SK-N-SH treated with all-trans-retinoic acid at 6 μM for 48 hours (cell line): ENCODE results near the gene ABHD17B.

Source experiments
- ATAC-seq: fragments of 200-7000 bp; cut with Tn5 transposase; 3 replicates; pipeline ENCODE4 v1.9.1; 2020; ENCODE audit warnings: mild to moderate bottlenecking, moderate library complexity
- ARNTL ChIP-seq: fragments of 450-650 bp; formaldehyde crosslinking; IDR thresholded peaks from 2 replicates; pipeline ENCODE4 v1.5.0; 2020; ENCODE audit warnings: low read depth, mild to moderate bottlenecking, moderate library complexity, borderline replicate concordance
- BACH2 ChIP-seq: fragments of 250-450 bp; sonication (Bioruptor Pico); IDR thresholded peaks from 2 replicates; pipeline ENCODE4 v1.9.0; 2021; ENCODE audit warnings: mild to moderate bottlenecking, borderline replicate concordance
- CSDC2 ChIP-seq: fragments of 250-450 bp; sonication (Bioruptor Pico); IDR thresholded peaks from 2 replicates; pipeline ENCODE4 v1.5.0; 2020; ENCODE audit warnings: mild to moderate bottlenecking, moderate library complexity
- ESRRG ChIP-seq: fragments of 250-450 bp; sonication (Bioruptor Pico); IDR thresholded peaks from 2 replicates; pipeline ENCODE4 v1.6.1; 2021; ENCODE audit warnings: mild to moderate bottlenecking
- GLIS3 ChIP-seq: fragments of 250-450 bp; sonication (Bioruptor Pico); IDR thresholded peaks from 2 replicates; pipeline ENCODE4 v1.5.0; 2020; ENCODE audit warnings: mild to moderate bottlenecking, moderate library complexity
- ISL1 ChIP-seq: fragments of 250-450 bp; sonication (Bioruptor Pico); IDR thresholded peaks from 2 replicates; pipeline ENCODE4 v2.1.2; 2022; ENCODE audit warnings: mild to moderate bottlenecking, moderate library complexity
- PPARA ChIP-seq: fragments of 250-450 bp; sonication (Bioruptor Pico); IDR thresholded peaks from 2 replicates; pipeline ENCODE4 v1.5.0; 2020; ENCODE audit warnings: mild to moderate bottlenecking, borderline replicate concordance
- RARB ChIP-seq: fragments of 250-450 bp; sonication (Bioruptor Pico); IDR thresholded peaks from 2 replicates; pipeline ENCODE4 v1.8.0; 2021; ENCODE audit warnings: mild to moderate bottlenecking, moderate library complexity
- SNAI2 ChIP-seq: fragments of 250-450 bp; sonication (Bioruptor Pico); IDR thresholded peaks from 2 replicates; pipeline ENCODE4 v1.5.0; 2020; ENCODE audit warnings: mild to moderate bottlenecking, moderate library complexity
- TCF4 ChIP-seq: fragments of 250-450 bp; sonication (Bioruptor Pico); IDR thresholded peaks from 2 replicates; pipeline ENCODE4 v1.8.0; 2021; ENCODE audit warnings: mild to moderate bottlenecking, moderate library complexity, borderline replicate concordance
- TOX ChIP-seq: fragments of 250-450 bp; sonication (Bioruptor Pico); IDR thresholded peaks from 2 replicates; pipeline ENCODE4 v1.8.0; 2021; ENCODE audit warnings: mild to moderate bottlenecking, moderate library complexity, borderline replicate concordance
- ZC3H10 ChIP-seq: fragments of 250-450 bp; sonication (Bioruptor Pico); IDR thresholded peaks from 2 replicates; pipeline ENCODE4 v1.5.1; 2021; ENCODE audit warnings: mild to moderate bottlenecking, moderate library complexity
- ZFP3 ChIP-seq: fragments of 250-450 bp; sonication (Bioruptor Pico); IDR thresholded peaks from 2 replicates; pipeline ENCODE4 v1.5.0; 2020; ENCODE audit warnings: mild to moderate bottlenecking, moderate library complexity
- ZFP30 ChIP-seq: fragments of 450-650 bp; formaldehyde crosslinking; IDR thresholded peaks from 2 replicates; pipeline ENCODE4 v1.5.0; 2022; ENCODE audit warnings: mild to moderate bottlenecking, moderate library complexity
- TF ChIP-seq, protein P1 (sequence below): fragments of 250-450 bp; sonication (Bioruptor Pico); IDR thresholded peaks from 2 replicates; pipeline ENCODE4 v1.5.1; 2021; ENCODE audit warnings: mild to moderate bottlenecking, moderate library complexity
- TF ChIP-seq, protein P2 (sequence below): fragments of 250-450 bp; sonication (Bioruptor Pico); IDR thresholded peaks from 2 replicates; pipeline ENCODE4 v1.8.0; 2020; ENCODE audit warnings: mild to moderate bottlenecking, moderate library complexity, borderline replicate concordance
- TF ChIP-seq, protein P3 (sequence below): fragments of 250-450 bp; sonication (Bioruptor Pico); IDR thresholded peaks from 2 replicates; pipeline ENCODE4 v1.5.1; 2020; ENCODE audit warnings: low read depth, mild to moderate bottlenecking, moderate library complexity
- TF ChIP-seq, protein P4 (sequence below): fragments of 250-450 bp; sonication (Bioruptor Pico); IDR thresholded peaks from 2 replicates; pipeline ENCODE4 v1.8.0; 2021; ENCODE audit warnings: low read depth, mild to moderate bottlenecking, moderate library complexity, borderline replicate concordance
- TF ChIP-seq, protein P5 (sequence below): fragments of 250-450 bp; sonication (Bioruptor Pico); IDR thresholded peaks from 2 replicates; pipeline ENCODE4 v1.5.0; 2020; ENCODE audit warnings: mild to moderate bottlenecking, moderate library complexity

ABHD17B gene

DNA sequence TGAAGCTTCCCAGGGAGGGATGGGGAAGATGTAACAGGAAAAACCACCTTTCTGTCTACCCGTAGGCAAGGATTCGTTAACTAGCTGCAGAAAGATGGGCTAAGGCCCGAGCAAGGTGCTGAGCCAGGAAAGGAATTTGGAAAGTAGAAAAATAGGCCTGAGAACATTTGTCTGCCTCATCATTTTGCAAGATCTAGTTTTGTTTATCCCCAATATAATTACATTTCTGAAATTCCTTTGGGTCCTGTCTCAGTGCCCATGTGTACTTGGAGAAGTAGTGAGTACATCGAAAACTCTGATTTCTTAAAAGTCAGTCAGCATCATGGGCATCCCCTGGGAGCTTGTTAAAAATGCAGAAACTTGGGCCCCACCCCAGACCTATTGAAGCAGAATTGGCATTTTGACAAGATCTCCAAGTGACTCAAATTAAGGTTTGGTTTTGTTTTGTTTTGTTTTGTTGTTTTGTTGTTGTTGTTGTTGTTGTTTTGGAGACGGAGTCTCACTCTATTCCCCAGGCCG lies 90.5 kb downstream of the ABHD17B start (continued):
- TF ChIP-seq, protein P1, sequence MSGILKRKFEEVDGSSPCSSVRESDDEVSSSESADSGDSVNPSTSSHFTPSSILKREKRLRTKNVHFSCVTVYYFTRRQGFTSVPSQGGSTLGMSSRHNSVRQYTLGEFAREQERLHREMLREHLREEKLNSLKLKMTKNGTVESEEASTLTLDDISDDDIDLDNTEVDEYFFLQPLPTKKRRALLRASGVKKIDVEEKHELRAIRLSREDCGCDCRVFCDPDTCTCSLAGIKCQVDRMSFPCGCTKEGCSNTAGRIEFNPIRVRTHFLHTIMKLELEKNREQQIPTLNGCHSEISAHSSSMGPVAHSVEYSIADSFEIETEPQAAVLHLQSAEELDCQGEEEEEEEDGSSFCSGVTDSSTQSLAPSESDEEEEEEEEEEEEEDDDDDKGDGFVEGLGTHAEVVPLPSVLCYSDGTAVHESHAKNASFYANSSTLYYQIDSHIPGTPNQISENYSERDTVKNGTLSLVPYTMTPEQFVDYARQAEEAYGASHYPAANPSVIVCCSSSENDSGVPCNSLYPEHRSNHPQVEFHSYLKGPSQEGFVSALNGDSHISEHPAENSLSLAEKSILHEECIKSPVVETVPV (CRISPR knock-in tag), result no peak
- TF ChIP-seq SNAI2 (CRISPR knock-in tag), result no peak

DNA sequence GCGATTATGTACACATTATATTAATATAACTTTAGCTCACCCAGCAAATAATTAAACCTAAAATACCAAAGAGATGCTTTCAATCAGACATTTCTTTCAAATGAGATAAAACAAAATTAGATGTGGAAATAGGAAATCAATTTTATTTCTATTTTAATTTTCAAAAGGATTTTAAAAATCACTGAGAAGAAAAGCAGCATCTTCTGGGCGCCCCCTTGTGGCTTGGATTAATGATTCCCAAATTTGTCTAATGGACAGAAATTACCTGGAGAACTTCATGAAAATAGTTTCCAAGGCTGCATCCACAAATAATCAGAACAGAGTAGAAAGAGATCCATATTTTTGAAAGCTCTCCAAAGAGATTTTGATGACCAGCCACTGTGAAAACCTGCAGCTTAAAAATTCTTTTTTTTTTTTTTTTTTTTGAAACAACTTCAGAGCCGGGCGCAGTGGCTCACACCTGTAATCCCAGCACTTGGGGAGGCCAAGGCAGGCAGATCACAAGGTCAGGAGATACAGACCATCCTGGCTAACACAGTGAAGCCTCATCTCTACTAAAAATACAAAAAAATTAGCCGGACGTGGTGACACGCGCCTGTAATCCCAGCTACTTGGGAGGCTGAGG lies 91.8 kb downstream of the ABHD17B start:
- no peak; the same call in 2 of the 3 replicates for ATAC-seq

DNA sequence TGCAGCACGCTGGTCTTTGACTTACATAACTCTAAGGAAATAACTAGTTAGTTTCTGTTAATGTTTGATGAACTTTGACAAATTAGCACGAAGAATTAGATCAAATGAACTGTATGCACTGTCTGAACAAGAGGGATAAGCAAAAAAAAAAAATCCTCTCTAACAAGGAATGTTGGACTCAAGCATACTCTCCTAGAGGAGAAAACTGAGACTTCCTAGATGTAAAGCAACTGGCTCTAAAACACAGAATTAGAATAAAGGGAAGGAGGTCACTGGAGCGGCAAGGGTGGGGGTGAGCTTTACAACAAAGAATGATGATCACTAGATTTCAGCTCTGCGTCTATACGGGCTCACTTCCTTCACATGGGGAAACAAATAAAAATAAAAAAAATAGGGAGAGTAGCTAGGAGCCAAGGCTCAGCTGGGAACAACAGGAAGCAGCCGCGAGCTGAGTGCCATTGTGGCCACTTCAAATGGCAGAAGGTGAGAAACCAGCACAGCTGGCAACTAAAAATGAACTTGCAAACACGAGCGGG lies 94.0 kb downstream of the ABHD17B start:
- ATAC-seq, result no peak
- no peak for TF ChIP-seq GLIS3 (CRISPR knock-in tag)
- no peak for TF ChIP-seq ZFP3 (CRISPR knock-in tag)
- no peak for TF ChIP-seq TCF4 (CRISPR knock-in tag)
- no peak for TF ChIP-seq SNAI2 (CRISPR knock-in tag)
- no peak for TF ChIP-seq ESRRG
- TF ChIP-seq BACH2, result no peak
- no peak for TF ChIP-seq CSDC2 (CRISPR knock-in tag)
- no peak for TF ChIP-seq ISL1 (CRISPR knock-in tag)
- TF ChIP-seq ZFP30 (CRISPR knock-in tag), result no peak
- TF ChIP-seq, protein P2, sequence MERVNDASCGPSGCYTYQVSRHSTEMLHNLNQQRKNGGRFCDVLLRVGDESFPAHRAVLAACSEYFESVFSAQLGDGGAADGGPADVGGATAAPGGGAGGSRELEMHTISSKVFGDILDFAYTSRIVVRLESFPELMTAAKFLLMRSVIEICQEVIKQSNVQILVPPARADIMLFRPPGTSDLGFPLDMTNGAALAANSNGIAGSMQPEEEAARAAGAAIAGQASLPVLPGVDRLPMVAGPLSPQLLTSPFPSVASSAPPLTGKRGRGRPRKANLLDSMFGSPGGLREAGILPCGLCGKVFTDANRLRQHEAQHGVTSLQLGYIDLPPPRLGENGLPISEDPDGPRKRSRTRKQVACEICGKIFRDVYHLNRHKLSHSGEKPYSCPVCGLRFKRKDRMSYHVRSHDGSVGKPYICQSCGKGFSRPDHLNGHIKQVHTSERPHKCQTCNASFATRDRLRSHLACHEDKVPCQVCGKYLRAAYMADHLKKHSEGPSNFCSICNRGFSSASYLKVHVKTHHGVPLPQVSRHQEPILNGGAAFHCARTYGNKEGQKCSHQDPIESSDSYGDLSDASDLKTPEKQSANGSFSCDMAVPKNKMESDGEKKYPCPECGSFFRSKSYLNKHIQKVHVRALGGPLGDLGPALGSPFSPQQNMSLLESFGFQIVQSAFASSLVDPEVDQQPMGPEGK (CRISPR knock-in tag), result no peak
- TF ChIP-seq RARB (CRISPR knock-in tag), result no peak
- TF ChIP-seq PPARA (CRISPR knock-in tag), result no peak
- TF ChIP-seq, protein P1 (CRISPR knock-in tag), result no peak
- no peak for TF ChIP-seq ARNTL (CRISPR knock-in tag)

More for the DNA sequence above, 91.8 kb downstream of the ABHD17B start:
- TF ChIP-seq TOX (no peak), ZC3H10 (no peak), ZFP3 (CRISPR knock-in tag) (no peak), GLIS3 (CRISPR knock-in tag) (no peak), TCF4 (CRISPR knock-in tag) (no peak), BACH2 (no peak)
- TF ChIP-seq, protein P3, sequence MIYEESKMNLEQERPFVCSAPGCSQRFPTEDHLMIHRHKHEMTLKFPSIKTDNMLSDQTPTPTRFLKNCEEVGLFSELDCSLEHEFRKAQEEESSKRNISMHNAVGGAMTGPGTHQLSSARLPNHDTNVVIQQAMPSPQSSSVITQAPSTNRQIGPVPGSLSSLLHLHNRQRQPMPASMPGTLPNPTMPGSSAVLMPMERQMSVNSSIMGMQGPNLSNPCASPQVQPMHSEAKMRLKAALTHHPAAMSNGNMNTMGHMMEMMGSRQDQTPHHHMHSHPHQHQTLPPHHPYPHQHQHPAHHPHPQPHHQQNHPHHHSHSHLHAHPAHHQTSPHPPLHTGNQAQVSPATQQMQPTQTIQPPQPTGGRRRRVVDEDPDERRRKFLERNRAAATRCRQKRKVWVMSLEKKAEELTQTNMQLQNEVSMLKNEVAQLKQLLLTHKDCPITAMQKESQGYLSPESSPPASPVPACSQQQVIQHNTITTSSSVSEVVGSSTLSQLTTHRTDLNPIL (CRISPR knock-in tag), result no peak
- TF ChIP-seq, protein P4, sequence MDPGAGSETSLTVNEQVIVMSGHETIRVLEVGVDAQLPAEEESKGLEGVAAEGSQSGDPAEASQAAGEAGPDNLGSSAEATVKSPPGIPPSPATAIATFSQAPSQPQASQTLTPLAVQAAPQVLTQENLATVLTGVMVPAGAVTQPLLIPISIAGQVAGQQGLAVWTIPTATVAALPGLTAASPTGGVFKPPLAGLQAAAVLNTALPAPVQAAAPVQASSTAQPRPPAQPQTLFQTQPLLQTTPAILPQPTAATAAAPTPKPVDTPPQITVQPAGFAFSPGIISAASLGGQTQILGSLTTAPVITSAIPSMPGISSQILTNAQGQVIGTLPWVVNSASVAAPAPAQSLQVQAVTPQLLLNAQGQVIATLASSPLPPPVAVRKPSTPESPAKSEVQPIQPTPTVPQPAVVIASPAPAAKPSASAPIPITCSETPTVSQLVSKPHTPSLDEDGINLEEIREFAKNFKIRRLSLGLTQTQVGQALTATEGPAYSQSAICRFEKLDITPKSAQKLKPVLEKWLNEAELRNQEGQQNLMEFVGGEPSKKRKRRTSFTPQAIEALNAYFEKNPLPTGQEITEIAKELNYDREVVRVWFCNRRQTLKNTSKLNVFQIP (CRISPR knock-in tag), result no peak
- TF ChIP-seq, protein P5, sequence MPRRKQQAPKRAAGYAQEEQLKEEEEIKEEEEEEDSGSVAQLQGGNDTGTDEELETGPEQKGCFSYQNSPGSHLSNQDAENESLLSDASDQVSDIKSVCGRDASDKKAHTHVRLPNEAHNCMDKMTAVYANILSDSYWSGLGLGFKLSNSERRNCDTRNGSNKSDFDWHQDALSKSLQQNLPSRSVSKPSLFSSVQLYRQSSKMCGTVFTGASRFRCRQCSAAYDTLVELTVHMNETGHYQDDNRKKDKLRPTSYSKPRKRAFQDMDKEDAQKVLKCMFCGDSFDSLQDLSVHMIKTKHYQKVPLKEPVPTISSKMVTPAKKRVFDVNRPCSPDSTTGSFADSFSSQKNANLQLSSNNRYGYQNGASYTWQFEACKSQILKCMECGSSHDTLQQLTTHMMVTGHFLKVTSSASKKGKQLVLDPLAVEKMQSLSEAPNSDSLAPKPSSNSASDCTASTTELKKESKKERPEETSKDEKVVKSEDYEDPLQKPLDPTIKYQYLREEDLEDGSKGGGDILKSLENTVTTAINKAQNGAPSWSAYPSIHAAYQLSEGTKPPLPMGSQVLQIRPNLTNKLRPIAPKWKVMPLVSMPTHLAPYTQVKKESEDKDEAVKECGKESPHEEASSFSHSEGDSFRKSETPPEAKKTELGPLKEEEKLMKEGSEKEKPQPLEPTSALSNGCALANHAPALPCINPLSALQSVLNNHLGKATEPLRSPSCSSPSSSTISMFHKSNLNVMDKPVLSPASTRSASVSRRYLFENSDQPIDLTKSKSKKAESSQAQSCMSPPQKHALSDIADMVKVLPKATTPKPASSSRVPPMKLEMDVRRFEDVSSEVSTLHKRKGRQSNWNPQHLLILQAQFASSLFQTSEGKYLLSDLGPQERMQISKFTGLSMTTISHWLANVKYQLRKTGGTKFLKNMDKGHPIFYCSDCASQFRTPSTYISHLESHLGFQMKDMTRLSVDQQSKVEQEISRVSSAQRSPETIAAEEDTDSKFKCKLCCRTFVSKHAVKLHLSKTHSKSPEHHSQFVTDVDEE, result no peak
- TF ChIP-seq, protein P2 (CRISPR knock-in tag), result no peak
